DOHH2 (cell line): Measurements from ENCODE around the gene CFAP58.

Experiments used
- EZH2phosphoT487 ChIP-seq: fragments of 200-600 bp; sonication (generic); IDR thresholded peaks from 2 replicates; pipeline ENCODE4 v1.6.1; 2017; ENCODE audit warnings: borderline replicate concordance, mild to moderate bottlenecking, antibody characterized with exemption, low read length, moderate library complexity, mixed read lengths
- TF ChIP-seq, protein P1 (sequence below): fragments of 200-600 bp; sonication (generic); IDR thresholded peaks from one replicate; pipeline ENCODE4 v1.5.1; 2014; ENCODE audit warnings: antibody characterized with exemption, mild to moderate bottlenecking, low read depth, low read length; ENCODE audit not compliant: poor library complexity, severe bottlenecking

DNA sequence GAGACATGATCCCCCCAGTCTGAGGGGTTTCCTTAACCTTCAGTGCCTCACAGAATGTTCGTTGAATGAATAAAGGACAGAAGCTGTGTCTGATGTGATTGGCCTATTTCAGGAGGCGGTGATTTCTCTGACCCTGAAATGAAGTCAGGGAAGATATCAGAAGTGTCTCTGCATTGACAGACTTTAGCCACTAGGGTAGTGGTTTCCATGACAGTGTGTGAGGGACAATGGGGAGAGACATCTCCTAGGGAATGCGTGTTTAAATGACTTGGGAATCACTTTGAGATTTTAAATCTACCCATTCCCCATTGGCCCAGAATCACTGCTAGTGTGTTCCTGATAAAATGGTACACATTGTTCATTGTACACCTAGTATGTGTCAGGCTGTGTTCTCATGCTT, 132.0 kb downstream of the CFAP58 start:
- TF ChIP-seq, protein P1, sequence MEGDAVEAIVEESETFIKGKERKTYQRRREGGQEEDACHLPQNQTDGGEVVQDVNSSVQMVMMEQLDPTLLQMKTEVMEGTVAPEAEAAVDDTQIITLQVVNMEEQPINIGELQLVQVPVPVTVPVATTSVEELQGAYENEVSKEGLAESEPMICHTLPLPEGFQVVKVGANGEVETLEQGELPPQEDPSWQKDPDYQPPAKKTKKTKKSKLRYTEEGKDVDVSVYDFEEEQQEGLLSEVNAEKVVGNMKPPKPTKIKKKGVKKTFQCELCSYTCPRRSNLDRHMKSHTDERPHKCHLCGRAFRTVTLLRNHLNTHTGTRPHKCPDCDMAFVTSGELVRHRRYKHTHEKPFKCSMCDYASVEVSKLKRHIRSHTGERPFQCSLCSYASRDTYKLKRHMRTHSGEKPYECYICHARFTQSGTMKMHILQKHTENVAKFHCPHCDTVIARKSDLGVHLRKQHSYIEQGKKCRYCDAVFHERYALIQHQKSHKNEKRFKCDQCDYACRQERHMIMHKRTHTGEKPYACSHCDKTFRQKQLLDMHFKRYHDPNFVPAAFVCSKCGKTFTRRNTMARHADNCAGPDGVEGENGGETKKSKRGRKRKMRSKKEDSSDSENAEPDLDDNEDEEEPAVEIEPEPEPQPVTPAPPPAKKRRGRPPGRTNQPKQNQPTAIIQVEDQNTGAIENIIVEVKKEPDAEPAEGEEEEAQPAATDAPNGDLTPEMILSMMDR = peak; percentile 35
- no peak for TF ChIP-seq EZH2phosphoT487
